Measurements from ENCODE around the gene SPAG17.
"Not testable (repeated sequence)": the region's sequence is repeated elsewhere in the genome, so short reads cannot be mapped to it uniquely, and the experiment has no call there.

Gene SPAG17

DNA sequence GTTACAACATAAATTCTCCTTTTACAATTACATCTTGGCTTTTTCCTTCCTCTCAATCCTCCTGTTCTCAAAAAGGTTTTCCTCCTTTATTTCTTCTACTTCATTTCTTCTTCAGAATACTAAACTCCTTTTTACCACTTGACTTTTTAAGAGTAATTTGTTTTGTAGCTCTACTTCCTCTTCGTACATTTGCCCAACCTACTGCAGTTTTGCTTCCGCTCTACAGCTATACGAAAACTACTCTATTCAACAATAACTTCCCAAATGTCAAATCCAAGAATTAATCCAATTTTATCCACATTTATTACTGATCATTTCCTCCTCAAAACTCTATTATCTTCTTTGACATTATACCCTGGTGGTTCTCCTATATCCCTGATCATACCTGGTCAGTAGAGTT is 259.0 kb downstream of the SPAG17 start:
- TF ChIP-seq ZNF274 (IDR thresholded peaks at IDR 0.05; ENCODE audit: low read depth, low read length), result no peak
- no peak overlapping the region for H3K4me3 ChIP-seq (ENCODE audit: low read length)

GRCh38 chr1:117922717-117923116 is 262.3 kb downstream of the SPAG17 start:
- H3K4me3 ChIP-seq (ENCODE audit: low read length), result not testable (repeated sequence)

- no peak overlapping the region for H3K4me3 ChIP-seq (ENCODE audit: low read length)
- no peak for TF ChIP-seq ZNF274 (IDR thresholded peaks at IDR 0.05; ENCODE audit: low read depth, low read length)
Observed at GRCh38 chr1:117921991-117922390, 263.0 kb downstream of the SPAG17 start.

- TF ChIP-seq ZNF274 (IDR thresholded peaks at IDR 0.05; ENCODE audit: low read depth, low read length), result no peak
- no peak overlapping the region for H3K4me3 ChIP-seq (ENCODE audit: low read length)
Observed at GRCh38 chr1:117919376-117919775, 265.7 kb downstream of the SPAG17 start.

DNA sequence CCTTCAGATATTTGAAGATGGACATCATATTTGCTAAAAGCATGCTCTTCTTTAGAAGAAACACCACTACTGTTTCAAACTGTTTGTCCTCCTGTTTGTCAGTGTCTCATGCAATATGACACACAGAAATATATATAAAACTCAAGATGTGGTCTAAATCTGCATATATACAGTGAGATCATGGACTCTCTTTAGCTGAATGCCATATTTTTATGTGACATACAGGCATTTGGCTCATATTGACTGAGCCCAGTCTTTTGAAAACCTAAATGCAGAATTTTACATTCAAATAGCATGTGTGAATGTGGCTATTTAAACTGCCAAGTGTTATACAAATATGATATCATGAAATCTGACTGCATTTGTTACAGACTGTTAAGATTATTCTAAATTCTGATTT is 274.0 kb downstream of the SPAG17 start:
- no peak overlapping the region for H3K4me3 ChIP-seq (ENCODE audit: low read length)
- no peak for TF ChIP-seq ZNF274 (IDR thresholded peaks at IDR 0.05; ENCODE audit: low read depth, low read length)

DNA sequence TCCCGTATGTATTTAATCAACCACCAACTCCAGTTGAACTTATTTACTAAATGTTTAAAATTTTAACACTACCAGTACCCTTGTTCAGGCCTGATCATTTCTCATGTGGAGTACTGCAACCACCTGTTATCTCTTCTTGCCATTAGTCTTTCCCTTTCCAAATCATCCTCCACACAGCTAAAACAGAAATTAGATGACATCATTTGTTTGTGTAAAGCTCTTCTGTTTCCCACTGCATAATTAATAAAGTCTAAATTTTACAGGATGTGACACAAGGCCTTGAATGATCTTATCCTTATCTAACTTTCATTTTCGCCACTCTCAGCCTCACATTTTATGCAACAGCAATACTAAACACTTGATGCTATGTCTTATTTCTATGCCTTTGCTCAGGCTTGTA is 280.0 kb downstream of the SPAG17 start:
- no peak overlapping the region for H3K4me3 ChIP-seq (ENCODE audit: low read length)
- TF ChIP-seq ZNF274 (IDR thresholded peaks at IDR 0.05; ENCODE audit: low read depth, low read length), result no peak

GRCh38 chr1:117904485-117904884 is 280.5 kb downstream of the SPAG17 start:
- no peak for TF ChIP-seq ZNF274 (IDR thresholded peaks at IDR 0.05; ENCODE audit: low read depth, low read length)
- H3K4me3 ChIP-seq (ENCODE audit: low read length), result no peak overlapping the region

All from GM08714 (cell line).